Neural progenitor cell (in vitro differentiated cells): ENCODE results near the gene FYB1. TPM values are rescaled to one million over a fixed set of nuclear protein-coding genes. Genes with fewer than 3 reads are reported as not detected.

Experiments used
- DNase-seq: peaks from one replicate; pipeline ENCODE4 v3.0.0-alpha.2; 2016; ENCODE audit warnings: low spot score
- H2AFZ ChIP-seq: fragments of 200-600 bp; sonication (generic); replicated peaks from 2 replicates; pipeline ENCODE4 v1.6.1; 2016; ENCODE audit warnings: antibody characterized with exemption
- H3F3A ChIP-seq: fragments of 200-600 bp; sonication (generic); 2 replicates; pipeline ENCODE4 v1.6.1; 2016; ENCODE audit warnings: antibody characterized with exemption, low read depth
- H3K27ac ChIP-seq: fragments of 200-600 bp; sonication (generic); 2 replicates; pipeline ENCODE4 v1.5.1; 2016; ENCODE audit warnings: mild to moderate bottlenecking
- H3K27me3 ChIP-seq: fragments of 200-600 bp; sonication (generic); 2 replicates; pipeline ENCODE4 v1.6.1; 2016; ENCODE audit warnings: mild to moderate bottlenecking, moderate library complexity
- H3K36me3 ChIP-seq: fragments of 200-600 bp; sonication (generic); 2 replicates; pipeline ENCODE4 v1.5.1; 2016
- H3K4me1 ChIP-seq: fragments of 200-600 bp; sonication (generic); 2 replicates; pipeline ENCODE4 v1.6.1; 2016; ENCODE audit warnings: mixed run types
- H3K4me2 ChIP-seq: fragments of 200-600 bp; sonication (generic); 2 replicates; pipeline ENCODE4 v1.6.1; 2016
- H3K4me3 ChIP-seq: fragments of 200-600 bp; sonication (generic); 2 replicates; pipeline ENCODE4 v1.5.1; 2016
- H3K79me2 ChIP-seq: fragments of 200-600 bp; sonication (generic); 2 replicates; pipeline ENCODE4 v1.6.1; 2016; ENCODE audit warnings: low read depth
- H3K9ac ChIP-seq: fragments of 200-600 bp; sonication (generic); 2 replicates; pipeline ENCODE4 v1.6.1; 2016
- H3K9me3 ChIP-seq: fragments of 200-600 bp; sonication (generic); 2 replicates; pipeline ENCODE4 v1.5.1; 2016; ENCODE audit warnings: low read depth
- H4K20me1 ChIP-seq: fragments of 200-600 bp; sonication (generic); 2 replicates; pipeline ENCODE4 v1.6.1; 2016; ENCODE audit warnings: low read depth
- H3K27ac Mint-ChIP-seq: 3 replicates; pipeline ENCODE4 v1.8.0; 2021; ENCODE audit warnings: mixed read lengths
- H3K27me3 Mint-ChIP-seq: 2 replicates; pipeline ENCODE4 v1.8.0; 2022; ENCODE audit warnings: low read depth, mild to moderate bottlenecking, inconsistent platforms, moderate library complexity, mixed read lengths; ENCODE audit not compliant: insufficient read depth
- H3K36me3 Mint-ChIP-seq: 3 replicates; pipeline ENCODE4 v1.8.0; 2021; ENCODE audit warnings: mixed read lengths
- H3K4me1 Mint-ChIP-seq: 3 replicates; pipeline ENCODE4 v1.8.0; 2021; ENCODE audit warnings: mixed read lengths
- H3K4me3 Mint-ChIP-seq: 3 replicates; pipeline ENCODE4 v1.8.0; 2021; ENCODE audit warnings: mild to moderate bottlenecking, moderate library complexity, mixed read lengths
- H3K9me3 Mint-ChIP-seq: 3 replicates; pipeline ENCODE4 v1.8.0; 2020; ENCODE audit warnings: mixed read lengths
- CTCF ChIP-seq: fragments of 200-600 bp; sonication (generic); IDR thresholded peaks from 2 replicates; pipeline ENCODE4 v1.5.1; 2017; ENCODE audit warnings: antibody characterized with exemption, mild to moderate bottlenecking
- EZH2 ChIP-seq: fragments of 200-600 bp; sonication (generic); IDR thresholded peaks from 2 replicates; pipeline ENCODE4 v1.6.1; 2017; ENCODE audit warnings: antibody characterized with exemption, mild to moderate bottlenecking, moderate library complexity
- EZH2phosphoT487 ChIP-seq: fragments of 200-600 bp; sonication (generic); IDR thresholded peaks from 2 replicates; pipeline ENCODE4 v1.6.1; 2017; ENCODE audit warnings: antibody characterized with exemption
- total RNA-seq: library from RNA; depleted of rRNA; stranded (reverse); fragments of >200 nt; gene quantifications from 2 replicates; pipeline ENCODE4 v1.2.3, GENCODE V29; 2015; ENCODE audit warnings: low replicate concordance

The FYB1 gene
- total RNA-seq, 1 donor from 2014 or later = not detected

- H3K36me3 Mint-ChIP-seq = no peaks in the 10 kb centered on the region
- H3K4me1 Mint-ChIP-seq = peaks cover 4% of the 10 kb centered on the region
- no peaks in the 10 kb centered on the region for H3K4me1 ChIP-seq
- TF ChIP-seq EZH2phosphoT487 (no peak), EZH2 (no peak), CTCF (no peak)
- H3K9me3 Mint-ChIP-seq = no peaks in the 10 kb centered on the region
- no peaks in the 10 kb centered on the region for H3K27me3 ChIP-seq
- H4K20me1 ChIP-seq = no peaks in the 10 kb centered on the region
- H3K27ac Mint-ChIP-seq = no peak overlapping the region
- H3K27ac ChIP-seq = no peak overlapping the region
- H3K36me3 ChIP-seq = no peaks in the 10 kb centered on the region
- H3K79me2 ChIP-seq = no peaks in the 10 kb centered on the region
- H3K9ac ChIP-seq = no peak overlapping the region
- no peak overlapping the region for H2AFZ ChIP-seq
- no peaks in the 10 kb centered on the region for H3K9me3 ChIP-seq
- DNase-seq = no peak
- H3K4me3 ChIP-seq = no peak overlapping the region
- no peak overlapping the region for H3K4me2 ChIP-seq
- no peaks in the 10 kb centered on the region for H3F3A ChIP-seq
- no peaks in the 10 kb centered on the region for H3K27me3 Mint-ChIP-seq
- no peak overlapping the region for H3K4me3 Mint-ChIP-seq
Observed at GRCh38 chr5:39203951-39204350, 15.4 kb downstream of the FYB1 start.

- H3K4me1 Mint-ChIP-seq = peaks cover 4% of the 10 kb centered on the region
- no peak for TF ChIP-seq EZH2phosphoT487
- no peak for TF ChIP-seq CTCF
- no peak for TF ChIP-seq EZH2
- Histone ChIP-seq H3F3A (no peaks in the 10 kb centered on the region), H3K9ac (no peak overlapping the region), H2AFZ (no peak overlapping the region), H3K4me1 (no peaks in the 10 kb centered on the region), H3K27me3 (no peaks in the 10 kb centered on the region), H3K9me3 (no peaks in the 10 kb centered on the region), H4K20me1 (no peaks in the 10 kb centered on the region), H3K4me2 (no peak overlapping the region), H3K36me3 (no peaks in the 10 kb centered on the region), H3K27ac (no peak overlapping the region), H3K4me3 (no peak overlapping the region), H3K79me2 (no peaks in the 10 kb centered on the region)
- no peaks in the 10 kb centered on the region for H3K27me3 Mint-ChIP-seq
- no peaks in the 10 kb centered on the region for H3K36me3 Mint-ChIP-seq
- H3K4me3 Mint-ChIP-seq = no peak overlapping the region
- no peak for DNase-seq
- H3K27ac Mint-ChIP-seq = no peak overlapping the region
- no peaks in the 10 kb centered on the region for H3K9me3 Mint-ChIP-seq
Observed at GRCh38 chr5:39203275-39203922, 16.0 kb downstream of the FYB1 start.

GRCh38 chr5:39202597-39203274, 16.6 kb downstream of the FYB1 start:
- Histone ChIP-seq H3K27ac (no peak overlapping the region), H3K79me2 (no peaks in the 10 kb centered on the region), H3K9me3 (no peaks in the 10 kb centered on the region), H3F3A (no peaks in the 10 kb centered on the region), H2AFZ (no peak overlapping the region), H3K9ac (no peak overlapping the region), H3K4me3 (no peak overlapping the region), H3K36me3 (no peaks in the 10 kb centered on the region), H3K4me1 (no peaks in the 10 kb centered on the region), H3K4me2 (no peak overlapping the region), H3K27me3 (no peaks in the 10 kb centered on the region), H4K20me1 (no peaks in the 10 kb centered on the region)
- no peaks in the 10 kb centered on the region for H3K9me3 Mint-ChIP-seq
- no peak overlapping the region for H3K4me3 Mint-ChIP-seq
- H3K27ac Mint-ChIP-seq = no peak overlapping the region
- TF ChIP-seq EZH2phosphoT487 (no peak), EZH2 (no peak), CTCF (no peak)
- H3K4me1 Mint-ChIP-seq = peaks cover 4% of the 10 kb centered on the region
- DNase-seq = no peak
- no peaks in the 10 kb centered on the region for H3K36me3 Mint-ChIP-seq
- H3K27me3 Mint-ChIP-seq = no peaks in the 10 kb centered on the region
